ENCODE results near the gene CYP8B1.

Gene CYP8B1

GRCh38 chr3:42868841-42869240 is 6.8 kb downstream of the CYP8B1 start:
- Histone ChIP-seq H3K4me1 (ENCODE audit: control insufficient read depth, insufficient read depth, low read length) (no peaks in the 10 kb centered on the region), H3K4me3 (ENCODE audit: low read depth, low read length) (no peak overlapping the region), H3K36me3 (ENCODE audit: control insufficient read depth in 2 of 2, insufficient read depth in 1 of 2, low read length in 2 of 2) (no peaks in the 10 kb centered on the region), H3K27ac (ENCODE audit: extremely low read depth, low read depth, low read length) (no peak overlapping the region), H3K9me3 (ENCODE audit: control insufficient read depth, insufficient read depth, low read depth, low read length) (no peaks in the 10 kb centered on the region)
- ChIA-PET POLR2A (no interaction called here), CTCF (interaction anchor here (1.6 kb wide), 1 partner anchor 12 kb away, joined by 3 read pairs; no protein-coding TSS in a partner anchor)
- no peak for TF ChIP-seq ZNF302 (tag by site-specific recombination; IDR thresholded peaks at IDR 0.05; ENCODE audit: low read depth)
- no peak for TF ChIP-seq ZNF155 (tag by site-specific recombination; IDR thresholded peaks at IDR 0.05)
- TF ChIP-seq, protein P1, sequence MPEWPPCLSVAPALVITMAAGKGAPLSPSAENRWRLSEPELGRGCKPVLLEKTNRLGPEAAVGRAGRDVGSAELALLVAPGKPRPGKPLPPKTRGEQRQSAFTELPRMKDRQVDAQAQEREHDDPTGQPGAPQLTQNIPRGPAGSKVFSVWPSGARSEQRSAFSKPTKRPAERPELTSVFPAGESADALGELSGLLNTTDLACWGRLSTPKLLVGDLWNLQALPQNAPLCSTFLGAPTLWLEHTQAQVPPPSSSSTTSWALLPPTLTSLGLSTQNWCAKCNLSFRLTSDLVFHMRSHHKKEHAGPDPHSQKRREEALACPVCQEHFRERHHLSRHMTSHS (tag by site-specific recombination; IDR thresholded peaks at IDR 0.05) = no peak
- TF ChIP-seq ZNF416 (tag by site-specific recombination; IDR thresholded peaks at IDR 0.05) = no peak
- TF ChIP-seq OSR2 (tag by site-specific recombination; IDR thresholded peaks at IDR 0.05) = no peak
- TF ChIP-seq ZBTB6 (tag by site-specific recombination; IDR thresholded peaks at IDR 0.05) = no peak
- TF ChIP-seq, protein P2, sequence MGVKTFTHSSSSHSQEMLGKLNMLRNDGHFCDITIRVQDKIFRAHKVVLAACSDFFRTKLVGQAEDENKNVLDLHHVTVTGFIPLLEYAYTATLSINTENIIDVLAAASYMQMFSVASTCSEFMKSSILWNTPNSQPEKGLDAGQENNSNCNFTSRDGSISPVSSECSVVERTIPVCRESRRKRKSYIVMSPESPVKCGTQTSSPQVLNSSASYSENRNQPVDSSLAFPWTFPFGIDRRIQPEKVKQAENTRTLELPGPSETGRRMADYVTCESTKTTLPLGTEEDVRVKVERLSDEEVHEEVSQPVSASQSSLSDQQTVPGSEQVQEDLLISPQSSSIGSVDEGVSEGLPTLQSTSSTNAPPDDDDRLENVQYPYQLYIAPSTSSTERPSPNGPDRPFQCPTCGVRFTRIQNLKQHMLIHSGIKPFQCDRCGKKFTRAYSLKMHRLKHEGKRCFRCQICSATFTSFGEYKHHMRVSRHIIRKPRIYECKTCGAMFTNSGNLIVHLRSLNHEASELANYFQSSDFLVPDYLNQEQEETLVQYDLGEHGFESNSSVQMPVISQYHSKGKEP (tag by site-specific recombination; IDR thresholded peaks at IDR 0.05) = no peak
- TF ChIP-seq ZNF571 (tag by site-specific recombination; IDR thresholded peaks at IDR 0.05) = no peak
- no peak for TF ChIP-seq BCL11B (tag by site-specific recombination; IDR thresholded peaks at IDR 0.05; ENCODE audit: low read depth)
- TF ChIP-seq ZNF426 (tag by site-specific recombination; IDR thresholded peaks at IDR 0.05) = no peak
- no peak for TF ChIP-seq ZNF398 (tag by site-specific recombination; IDR thresholded peaks at IDR 0.05)
- no peak for TF ChIP-seq PRDM2 (tag by site-specific recombination; IDR thresholded peaks at IDR 0.05; ENCODE audit: borderline replicate concordance)
- TF ChIP-seq ZSCAN5A (tag by site-specific recombination; IDR thresholded peaks at IDR 0.05) = no peak
- TF ChIP-seq MEIS1 (CRISPR knock-in tag; IDR thresholded peaks at IDR 0.05; ENCODE audit: borderline replicate concordance) = no peak
- TF ChIP-seq ZNF184 (tag by site-specific recombination; IDR thresholded peaks at IDR 0.05) = no peak
- TF ChIP-seq ZNF701 (tag by site-specific recombination; IDR thresholded peaks at IDR 0.05) = no peak
